AG09309 (cell line): ENCODE data around the gene ADORA3.

Experiments used
- DNase-seq: peaks from one replicate; pipeline ENCODE4 v3.0.0-alpha.2; 2010; ENCODE audit warnings: low read depth
- H3K4me3 ChIP-seq: 2 replicates; pipeline ENCODE4 v1.5.1; 2011; ENCODE audit warnings: mild to moderate bottlenecking, low read depth, low read length, moderate library complexity; ENCODE audit not compliant: control insufficient read depth
- TF ChIP-seq, protein P1 (sequence below): IDR thresholded peaks from 2 replicates; pipeline ENCODE4 v1.5.1; 2011; ENCODE audit warnings: mild to moderate bottlenecking, low read depth, low read length, inconsistent platforms; ENCODE audit not compliant: insufficient read depth, control insufficient read depth; ENCODE audit errors: missing control alignments

ADORA3 gene

DNA sequence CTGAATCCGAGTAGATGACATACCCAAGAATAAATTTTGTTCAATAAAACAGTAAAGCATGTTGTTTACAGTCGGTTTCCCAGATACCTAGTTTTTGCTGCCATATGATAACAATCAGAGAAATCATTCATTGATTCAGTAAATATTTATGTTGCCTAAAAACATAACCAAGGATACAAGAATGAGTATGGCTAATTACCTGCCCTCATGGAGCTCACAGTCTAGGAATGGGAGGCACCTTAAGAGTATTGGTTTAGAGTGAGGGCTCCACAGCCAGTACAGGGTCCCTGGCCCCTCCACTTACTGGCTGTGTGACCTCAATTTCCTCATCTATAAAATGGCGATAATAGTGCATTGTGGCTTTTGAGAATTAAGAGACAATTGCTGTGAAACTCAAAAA is 53.2 kb downstream of the ADORA3 start:
- H3K4me3 ChIP-seq, result peak overlapping the region; percentile 99
- DNase-seq, result no peak
- TF ChIP-seq, protein P1, sequence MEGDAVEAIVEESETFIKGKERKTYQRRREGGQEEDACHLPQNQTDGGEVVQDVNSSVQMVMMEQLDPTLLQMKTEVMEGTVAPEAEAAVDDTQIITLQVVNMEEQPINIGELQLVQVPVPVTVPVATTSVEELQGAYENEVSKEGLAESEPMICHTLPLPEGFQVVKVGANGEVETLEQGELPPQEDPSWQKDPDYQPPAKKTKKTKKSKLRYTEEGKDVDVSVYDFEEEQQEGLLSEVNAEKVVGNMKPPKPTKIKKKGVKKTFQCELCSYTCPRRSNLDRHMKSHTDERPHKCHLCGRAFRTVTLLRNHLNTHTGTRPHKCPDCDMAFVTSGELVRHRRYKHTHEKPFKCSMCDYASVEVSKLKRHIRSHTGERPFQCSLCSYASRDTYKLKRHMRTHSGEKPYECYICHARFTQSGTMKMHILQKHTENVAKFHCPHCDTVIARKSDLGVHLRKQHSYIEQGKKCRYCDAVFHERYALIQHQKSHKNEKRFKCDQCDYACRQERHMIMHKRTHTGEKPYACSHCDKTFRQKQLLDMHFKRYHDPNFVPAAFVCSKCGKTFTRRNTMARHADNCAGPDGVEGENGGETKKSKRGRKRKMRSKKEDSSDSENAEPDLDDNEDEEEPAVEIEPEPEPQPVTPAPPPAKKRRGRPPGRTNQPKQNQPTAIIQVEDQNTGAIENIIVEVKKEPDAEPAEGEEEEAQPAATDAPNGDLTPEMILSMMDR, result no peak

DNA sequence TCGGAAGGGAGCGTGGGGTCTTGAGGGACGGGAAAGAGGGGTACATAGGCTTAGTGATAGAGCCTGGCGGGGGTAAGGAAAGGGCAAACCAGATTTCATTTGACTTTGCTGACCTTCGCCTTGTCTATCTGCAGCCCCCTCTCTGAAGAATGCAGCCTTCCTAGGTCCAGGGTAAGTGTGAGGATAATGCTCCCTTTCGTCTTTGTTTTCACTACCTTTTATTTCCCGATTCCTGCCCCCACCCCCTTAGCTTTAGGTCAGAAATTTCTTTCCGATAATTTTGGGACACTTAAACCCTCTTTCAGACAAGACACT is 53.8 kb downstream of the ADORA3 start:
- H3K4me3 ChIP-seq, result peak overlapping the region; percentile 99
- TF ChIP-seq, protein P1, result no peak
- DNase-seq, result no peak
